ENCODE measurements around the gene PLEKHA5.

DNA sequence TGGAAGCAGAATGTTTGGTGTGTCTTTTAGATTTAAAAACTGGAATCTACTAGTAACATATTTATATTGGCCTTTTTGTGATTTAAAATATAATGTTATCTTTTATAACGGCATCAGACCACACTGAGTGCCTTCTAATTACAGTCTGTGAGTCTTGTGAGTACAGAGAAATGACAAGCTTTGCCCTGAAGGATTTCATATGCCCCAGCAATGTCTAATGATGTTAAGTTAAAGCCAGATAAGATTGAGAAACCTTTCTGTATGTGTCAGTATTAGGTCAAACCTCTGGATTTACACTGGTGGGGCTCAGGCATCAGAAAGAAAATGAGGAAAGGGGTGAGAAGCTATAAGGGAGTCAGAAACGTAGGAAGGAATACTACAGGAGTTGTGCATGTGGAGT lies 25.2 kb downstream of the PLEKHA5 start:
- TF ChIP-seq, protein P1, sequence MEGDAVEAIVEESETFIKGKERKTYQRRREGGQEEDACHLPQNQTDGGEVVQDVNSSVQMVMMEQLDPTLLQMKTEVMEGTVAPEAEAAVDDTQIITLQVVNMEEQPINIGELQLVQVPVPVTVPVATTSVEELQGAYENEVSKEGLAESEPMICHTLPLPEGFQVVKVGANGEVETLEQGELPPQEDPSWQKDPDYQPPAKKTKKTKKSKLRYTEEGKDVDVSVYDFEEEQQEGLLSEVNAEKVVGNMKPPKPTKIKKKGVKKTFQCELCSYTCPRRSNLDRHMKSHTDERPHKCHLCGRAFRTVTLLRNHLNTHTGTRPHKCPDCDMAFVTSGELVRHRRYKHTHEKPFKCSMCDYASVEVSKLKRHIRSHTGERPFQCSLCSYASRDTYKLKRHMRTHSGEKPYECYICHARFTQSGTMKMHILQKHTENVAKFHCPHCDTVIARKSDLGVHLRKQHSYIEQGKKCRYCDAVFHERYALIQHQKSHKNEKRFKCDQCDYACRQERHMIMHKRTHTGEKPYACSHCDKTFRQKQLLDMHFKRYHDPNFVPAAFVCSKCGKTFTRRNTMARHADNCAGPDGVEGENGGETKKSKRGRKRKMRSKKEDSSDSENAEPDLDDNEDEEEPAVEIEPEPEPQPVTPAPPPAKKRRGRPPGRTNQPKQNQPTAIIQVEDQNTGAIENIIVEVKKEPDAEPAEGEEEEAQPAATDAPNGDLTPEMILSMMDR (optimal IDR thresholded peaks at IDR 0.05 in 1 of 3, IDR thresholded peaks at IDR 0.05 in 1 of 3, conservative IDR thresholded peaks at IDR 0.05 in 1 of 3; ENCODE audit: extremely low read depth in 1 of 3, insufficient read depth in 2 of 3, low read length in 3 of 3) = no peak
- no peak for TF ChIP-seq EZH2 (IDR thresholded peaks at IDR 0.05; ENCODE audit: low read length)

All from keratinocyte (primary cell).